IMR-90 (cell line): ENCODE results near the gene AOX1. TPM values are rescaled to one million over a fixed set of nuclear protein-coding genes. Genes with fewer than 3 reads are reported as not detected.

Source experiments
- ATAC-seq: fragments of 200-7000 bp; cut with Tn5 transposase; 2 replicates; pipeline ENCODE4 v1.9.1; 2020; ENCODE audit warnings: low read depth, mild to moderate bottlenecking, moderate library complexity
- BruUV-seq: library from RNA; stranded (reverse); fragments of 400-500 nt; replicated peaks from 2 replicates; lab custom pipeline; 2021; lab: Mats Ljungman, UMichigan
- CTCF ChIA-PET: fragments of 300-600 bp; formaldehyde crosslinking; extraction: SDS; loops from one replicate; lab custom pipeline; 2021; ENCODE audit warnings: antibody characterized with exemption; lab: Yijun Ruan, JAX
- POLR2A ChIA-PET: fragments of 300-600 bp; sonication (Branson Sonifier 250); formaldehyde crosslinking; loops from one replicate; lab custom pipeline; 2022; ENCODE audit warnings: antibody characterized with exemption; ENCODE audit not compliant: unreplicated experiment; lab: Charles Lee
- DNase-seq: peaks from one replicate; pipeline ENCODE4 v3.0.0; 2013
- H2AFZ ChIP-seq: replicated peaks from 2 replicates; pipeline ENCODE3; 2013; ENCODE audit warnings: low read length, mild to moderate bottlenecking; ENCODE audit not compliant: poor library complexity
- H2AK5ac ChIP-seq: 2 replicates; pipeline ENCODE4 v1.6.1; 2013; ENCODE audit warnings: low read depth, low read length, inconsistent platforms
- H2AK9ac ChIP-seq: replicated peaks from 2 replicates; pipeline ENCODE3; 2013; ENCODE audit warnings: mild to moderate bottlenecking, low read depth, low read length, moderate library complexity; ENCODE audit not compliant: poor library complexity
- H2BK120ac ChIP-seq: 2 replicates; pipeline ENCODE4 v1.6.1; 2013; ENCODE audit warnings: low read depth, low read length, inconsistent platforms
- H2BK15ac ChIP-seq: 3 replicates; pipeline ENCODE4 v1.6.1; 2013; ENCODE audit warnings: low read depth, low read length, inconsistent platforms
- H2BK20ac ChIP-seq: 2 replicates; pipeline ENCODE4 v1.6.1; 2013; ENCODE audit warnings: low read depth, mild to moderate bottlenecking, inconsistent platforms, low read length, moderate library complexity
- H2BK5ac ChIP-seq: 2 replicates; pipeline ENCODE4 v1.6.1; 2013; ENCODE audit warnings: mild to moderate bottlenecking, low read depth, low read length, inconsistent platforms; ENCODE audit not compliant: poor library complexity, severe bottlenecking
- H3K14ac ChIP-seq: replicated peaks from 2 replicates; pipeline ENCODE4 v1.6.1; 2013; ENCODE audit warnings: low read depth, low read length, inconsistent platforms
- H3K18ac ChIP-seq: 2 replicates; pipeline ENCODE4 v1.6.1; 2013; ENCODE audit warnings: low read depth, low read length, control low read depth
- H3K23ac ChIP-seq: 2 replicates; pipeline ENCODE4 v1.6.1; 2013; ENCODE audit warnings: low read depth, low read length, inconsistent platforms
- H3K27ac ChIP-seq: 2 replicates; pipeline ENCODE4 v1.5.1; 2013; ENCODE audit warnings: mild to moderate bottlenecking, control low read depth, low read length; ENCODE audit not compliant: insufficient read depth
- H3K27me3 ChIP-seq: 2 replicates; pipeline ENCODE4 v1.6.1; 2013; ENCODE audit warnings: low read length; ENCODE audit not compliant: control insufficient read depth, insufficient read depth
- H3K36me3 ChIP-seq: 2 replicates; pipeline ENCODE4 v1.6.1; 2013; ENCODE audit warnings: low read length, mixed read lengths; ENCODE audit not compliant: control insufficient read depth, insufficient read depth
- H3K4ac ChIP-seq: 2 replicates; pipeline ENCODE4 v1.6.1; 2013; ENCODE audit warnings: low read depth, low read length, inconsistent platforms
- H3K4me1 ChIP-seq: 2 replicates; pipeline ENCODE4 v1.6.1; 2013; ENCODE audit warnings: low read length, mixed read lengths; ENCODE audit not compliant: control insufficient read depth, insufficient read depth
- H3K4me2 ChIP-seq: 2 replicates; pipeline ENCODE4 v1.6.1; 2013; ENCODE audit warnings: low read depth, mild to moderate bottlenecking, control low read depth, low read length, moderate library complexity
- H3K4me3 ChIP-seq: 2 replicates; pipeline ENCODE4 v1.5.1; 2013; ENCODE audit warnings: low read depth, mild to moderate bottlenecking, control low read depth, low read length, moderate library complexity; ENCODE audit not compliant: insufficient read depth
- H3K56ac ChIP-seq: 2 replicates; pipeline ENCODE4 v1.6.1; 2013; ENCODE audit warnings: low read length, inconsistent platforms; ENCODE audit not compliant: insufficient read depth; ENCODE audit errors: extremely low read depth
- H3K79me1 ChIP-seq, 2 experiments: 2 replicates each; pipeline ENCODE4 v1.6.1; 2013; ENCODE audit warnings: low read length in 2 of 2, inconsistent platforms in 1 of 2, low read depth in 1 of 2
- H3K9ac ChIP-seq: 2 replicates; pipeline ENCODE4 v1.6.1; 2013; ENCODE audit warnings: low read depth, low read length, control low read depth
- H3K9me1 ChIP-seq: 2 replicates; pipeline ENCODE4 v1.6.1; 2013; ENCODE audit warnings: low read length, inconsistent platforms; ENCODE audit not compliant: insufficient read depth
- H3K9me3 ChIP-seq: 2 replicates; pipeline ENCODE4 v1.6.1; 2013; ENCODE audit warnings: low read length; ENCODE audit not compliant: control insufficient read depth, insufficient read depth
- H4K20me1 ChIP-seq: 2 replicates; pipeline ENCODE4 v1.6.1; 2013; ENCODE audit warnings: low read length, inconsistent platforms; ENCODE audit not compliant: insufficient read depth
- H4K5ac ChIP-seq: 2 replicates; pipeline ENCODE4 v1.6.1; 2013; ENCODE audit warnings: mild to moderate bottlenecking, low read depth, low read length, control low read depth
- H4K8ac ChIP-seq, 2 experiments: 2 replicates each; pipeline ENCODE4 v1.6.1; 2013; ENCODE audit warnings: low read depth in 2 of 2, low read length in 2 of 2, control low read depth in 1 of 2, inconsistent platforms in 1 of 2
- H4K91ac ChIP-seq: 2 replicates; pipeline ENCODE4 v1.6.1; 2013; ENCODE audit warnings: low read depth, low read length, inconsistent platforms; ENCODE audit not compliant: insufficient read depth
- BHLHE40 ChIP-seq: fragments of 150-350 bp; IDR thresholded peaks from 2 replicates; pipeline ENCODE4 v1.6.1; 2016; ENCODE audit warnings: mild to moderate bottlenecking, low read depth, low read length
- CHD1 ChIP-seq: IDR thresholded peaks from 2 replicates; pipeline ENCODE4 v1.6.1; 2012; ENCODE audit warnings: low read depth, low read length, improper control_type of control experiment
- CTCF ChIP-seq: conservative IDR thresholded peaks from 2 replicates; pipeline ENCODE4 v1.5.1; 2012; ENCODE audit warnings: mild to moderate bottlenecking, low read depth, low read length, improper control_type of control experiment
- FOS ChIP-seq: fragments of 150-350 bp; IDR thresholded peaks from 2 replicates; pipeline ENCODE4 v1.6.1; 2016; ENCODE audit warnings: low read depth, low read length
- MAFK ChIP-seq: IDR thresholded peaks from 2 replicates; pipeline ENCODE4 v1.6.1; 2012; ENCODE audit warnings: low read depth, low read length, improper control_type of control experiment
- MAZ ChIP-seq: IDR thresholded peaks from 2 replicates; pipeline ENCODE4 v1.6.1; 2012; ENCODE audit warnings: low read depth, mild to moderate bottlenecking, low read length, improper control_type of control experiment, moderate library complexity, borderline replicate concordance
- MXI1 ChIP-seq: IDR thresholded peaks from 2 replicates; pipeline ENCODE4 v1.6.1; 2012; ENCODE audit warnings: low read depth, mild to moderate bottlenecking, low read length, moderate library complexity, borderline replicate concordance
- NFE2L2 ChIP-seq: fragments of 150-350 bp; IDR thresholded peaks from 2 replicates; pipeline ENCODE4 v1.6.1; 2016; ENCODE audit warnings: low read depth, mild to moderate bottlenecking, low read length
- POLR2A ChIP-seq: IDR thresholded peaks from 2 replicates; pipeline ENCODE4 v1.6.1; 2012; ENCODE audit warnings: mild to moderate bottlenecking, low read depth, low read length
- RAD21 ChIP-seq: IDR thresholded peaks from 2 replicates; pipeline ENCODE4 v1.6.1; 2012; ENCODE audit warnings: low read length, improper control_type of control experiment
- RFX5 ChIP-seq: IDR thresholded peaks from 2 replicates; pipeline ENCODE4 v1.8.0; 2012; ENCODE audit warnings: low read depth, mild to moderate bottlenecking, low read length, moderate library complexity
- SMC3 ChIP-seq: fragments of 150-350 bp; IDR thresholded peaks from 2 replicates; pipeline ENCODE4 v1.6.1; 2016; ENCODE audit warnings: low read depth, mild to moderate bottlenecking, antibody characterized with exemption, low read length, moderate library complexity
- USF2 ChIP-seq: fragments of 150-350 bp; IDR thresholded peaks from 2 replicates; pipeline ENCODE4 v1.6.1; 2017; ENCODE audit warnings: mild to moderate bottlenecking, antibody characterized with exemption, low read length, low read depth
- WGBS, 2 experiments: methylation state at CpG; one replicate each; pipeline versions ENCODE4 v1.1.5 to v1.1.7; 2013; ENCODE audit warnings: missing lambda C conversion rate in 2 of 2; ENCODE audit not compliant: insufficient read length in 1 of 2; ENCODE audit errors: extremely low coverage in 2 of 2; 5-methylcytosine and 5-hydroxymethylcytosine counted together
- dilution Hi-C: fragments of 300-500 bp; cut with HindIII; formaldehyde crosslinking; loops from one replicate; pipeline ENCODE4 v1.14.3; 2018; ENCODE audit warnings: low sequenced_read_pairs; ENCODE audit not compliant: unreplicated experiment
- in situ Hi-C: fragments of 300-500 bp; cut with MboI; formaldehyde crosslinking; loops from 3 replicates; pipeline ENCODE4 v1.14.3; 2019; ENCODE audit warnings: low sequenced_read_pairs, inconsistent platforms, mixed read lengths
- intact Hi-C: fragments of 100-400 bp; cut with micrococcal nuclease; formaldehyde crosslinking; loops from 2 replicates; pipeline ENCODE4 v1.10.0; 2022
- polyA plus RNA-seq, 3 experiments: library from polyadenylated mRNA; depleted of rRNA; stranded (reverse); fragments of >200 nt; gene quantifications; 2 replicates each; pipeline ENCODE4 v1.2.3, GENCODE V29; 2012; ENCODE audit warnings: low replicate concordance in 1 of 3
- total RNA-seq: library from RNA; depleted of rRNA; stranded (reverse); fragments of >200 nt; gene quantifications from 2 replicates; pipeline ENCODE4 v1.2.3, GENCODE V29; 2012
- TF ChIP-seq, protein P1 (sequence below): fragments of 150-350 bp; IDR thresholded peaks from 2 replicates; pipeline ENCODE4 v1.6.1; 2016; ENCODE audit warnings: low read depth, mild to moderate bottlenecking, low read length, moderate library complexity, borderline replicate concordance

Gene AOX1
- total and polyA plus RNA-seq, 2 of the 4 experiments (the other 2 are of a cell fraction): 21.7 to 59.9 TPM

- Histone ChIP-seq H2BK120ac (no peak overlapping the region), H3K27ac (no peak overlapping the region), H3K4me1 (no peaks in the 10 kb centered on the region), H4K8ac (no peak overlapping the region), H3K14ac (no peak overlapping the region), H4K20me1 (no peaks in the 10 kb centered on the region), H3K23ac (no peak overlapping the region), H2AK9ac (no peak overlapping the region), H3K4me3 (no peak overlapping the region), H3K4ac (no peak overlapping the region), H2AFZ (no peak overlapping the region), H4K5ac (no peak overlapping the region), H2AK5ac (no peak overlapping the region), H3K79me1 (no peaks in the 10 kb centered on the region), H2BK15ac (no peak overlapping the region), H3K18ac (no peak overlapping the region), H3K36me3 (no peaks in the 10 kb centered on the region), H3K9ac (no peak overlapping the region), H3K56ac (no peak overlapping the region), H2BK20ac (no peak overlapping the region), H4K91ac (no peak overlapping the region), H3K27me3 (peaks cover 7% of the 10 kb centered on the region), H3K4me2 (no peak overlapping the region), H3K9me1 (no peaks in the 10 kb centered on the region), H2BK5ac (no peak overlapping the region), H3K9me3 (no peaks in the 10 kb centered on the region)
- intact Hi-C loops (loop anchor here (1.0 to 5.0 kb wide), 5 partner anchors 85 to 730 kb away; partner anchors contain the start of gene SGO2), dilution Hi-C loops (no loop called here), in situ Hi-C loops (loop anchor here (10.0 kb wide), 1 partner anchor 729 kb away; no protein-coding TSS in a partner anchor)
- CTCF ChIA-PET: interaction anchor here (0.6 to 1.7 kb wide), 14 partner anchors 10 to 221 kb away, joined by 3 to 10 read pairs (median 4); no protein-coding TSS in a partner anchor
- TF ChIP-seq, protein P1, sequence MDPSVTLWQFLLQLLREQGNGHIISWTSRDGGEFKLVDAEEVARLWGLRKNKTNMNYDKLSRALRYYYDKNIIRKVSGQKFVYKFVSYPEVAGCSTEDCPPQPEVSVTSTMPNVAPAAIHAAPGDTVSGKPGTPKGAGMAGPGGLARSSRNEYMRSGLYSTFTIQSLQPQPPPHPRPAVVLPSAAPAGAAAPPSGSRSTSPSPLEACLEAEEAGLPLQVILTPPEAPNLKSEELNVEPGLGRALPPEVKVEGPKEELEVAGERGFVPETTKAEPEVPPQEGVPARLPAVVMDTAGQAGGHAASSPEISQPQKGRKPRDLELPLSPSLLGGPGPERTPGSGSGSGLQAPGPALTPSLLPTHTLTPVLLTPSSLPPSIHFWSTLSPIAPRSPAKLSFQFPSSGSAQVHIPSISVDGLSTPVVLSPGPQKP: no peak
- TF ChIP-seq CHD1 (no peak), BHLHE40 (no peak), RAD21 (peak; percentile 91), NFE2L2 (no peak), MAZ (no peak), FOS (no peak), MAFK (no peak), RFX5 (no peak), CTCF (peak; percentile 88), SMC3 (peak; percentile 99), POLR2A (no peak), USF2 (no peak), MXI1 (no peak)
- ATAC-seq: peak; percentile 73
- peak; percentile 80 for DNase-seq
- BruUV-seq: no TSS peak
- WGBS, 2 experiments: 50% methylated on average over 2 of the region's 6 CpGs; no CpG with 5 or more reads in 1 of the 2 experiments
- POLR2A ChIA-PET: no interaction called here
Measured at GRCh38 chr2:200703127-200703925, 117.5 kb downstream of the AOX1 start.
